Suppressor macrophage (primary cell): ENCODE measurements around the gene ZNF484.
"Not testable (repeated sequence)": the region's sequence is repeated elsewhere in the genome, so short reads cannot be mapped to it uniquely, and the experiment has no call there.

Experiments
- DNase-seq, 4 experiments: peaks; one replicate each; pipeline ENCODE4 v3.0.0-alpha.2; 2020 to 2022
- total RNA-seq, 17 experiments: gene quantifications; one replicate each; lab custom pipeline; 2026; ENCODE audit warnings: mixed read lengths in 6 of 17, inconsistent platforms in 3 of 17; lab: John Stamatoyannopoulos, UW

ZNF484 gene
- total RNA-seq: 1.5 to 13.8 (median 6.8) reads per million in 17 experiments

- peak; percentile 100 for DNase-seq
Observed at GRCh38 chr9:92877531-92878430, at the start of gene ZNF484. Gene ZNF484 (minus strand): TSS chr9:92878038. CDS start chr9:92875029, 3,009 bp downstream.

GRCh38 chr9:92920437-92920836 is 42.6 kb upstream of the ZNF484 start:
- no peak for DNase-seq

- peak; percentile 58 to 80 (median 74) for DNase-seq
Observed at GRCh38 chr9:92917176-92917800, 39.5 kb upstream of the ZNF484 start.

GRCh38 chr9:92911511-92912475 is 34.0 kb upstream of the ZNF484 start:
- peak; percentile 49 to 66 (median 62) for DNase-seq

GRCh38 chr9:92905137-92905536 is 27.3 kb upstream of the ZNF484 start:
- DNase-seq: not testable (repeated sequence)

GRCh38 chr9:92897323-92897722 is 19.5 kb upstream of the ZNF484 start:
- no peak for DNase-seq

- DNase-seq: no peak
Observed at GRCh38 chr9:92895812-92896436, 18.1 kb upstream of the ZNF484 start.

GRCh38 chr9:92894711-92895362 is 17.0 kb upstream of the ZNF484 start:
- no peak for DNase-seq

- not testable (repeated sequence) for DNase-seq
Observed at GRCh38 chr9:92893916-92894610, 16.2 kb upstream of the ZNF484 start.

GRCh38 chr9:92892276-92892675 is 14.4 kb upstream of the ZNF484 start:
- not testable (repeated sequence) for DNase-seq

GRCh38 chr9:92890761-92891160 is 12.9 kb upstream of the ZNF484 start:
- DNase-seq: no peak

GRCh38 chr9:92887880-92888338 is 10.1 kb upstream of the ZNF484 start:
- no peak for DNase-seq

GRCh38 chr9:92886846-92887610 is 9.2 kb upstream of the ZNF484 start:
- peak in 1 of 4 experiments; percentile 12 for DNase-seq

- not testable (repeated sequence) for DNase-seq
Observed at GRCh38 chr9:92883666-92884405, 6.0 kb upstream of the ZNF484 start.

- no peak for DNase-seq
Observed at GRCh38 chr9:92882276-92882675, 4.4 kb upstream of the ZNF484 start.

- no peak for DNase-seq
Observed at GRCh38 chr9:92875373-92875772, 2.5 kb downstream of the ZNF484 start.

- no peak for DNase-seq
Observed at GRCh38 chr9:92870289-92870688, 7.5 kb downstream of the ZNF484 start.

- not testable (repeated sequence) for DNase-seq
Observed at GRCh38 chr9:92866600-92866999, 11.2 kb downstream of the ZNF484 start.

- no peak for DNase-seq
Observed at GRCh38 chr9:92864152-92864551, 13.7 kb downstream of the ZNF484 start.
